ENCODE data around the gene TBL1XR1. TPM values are rescaled to one million over a fixed set of nuclear protein-coding genes. Genes with fewer than 3 reads are reported as not detected.

Gene TBL1XR1
- total RNA-seq, 4 donors from 2014 or later = 58.5 to 106 (median 77.9) TPM

DNA sequence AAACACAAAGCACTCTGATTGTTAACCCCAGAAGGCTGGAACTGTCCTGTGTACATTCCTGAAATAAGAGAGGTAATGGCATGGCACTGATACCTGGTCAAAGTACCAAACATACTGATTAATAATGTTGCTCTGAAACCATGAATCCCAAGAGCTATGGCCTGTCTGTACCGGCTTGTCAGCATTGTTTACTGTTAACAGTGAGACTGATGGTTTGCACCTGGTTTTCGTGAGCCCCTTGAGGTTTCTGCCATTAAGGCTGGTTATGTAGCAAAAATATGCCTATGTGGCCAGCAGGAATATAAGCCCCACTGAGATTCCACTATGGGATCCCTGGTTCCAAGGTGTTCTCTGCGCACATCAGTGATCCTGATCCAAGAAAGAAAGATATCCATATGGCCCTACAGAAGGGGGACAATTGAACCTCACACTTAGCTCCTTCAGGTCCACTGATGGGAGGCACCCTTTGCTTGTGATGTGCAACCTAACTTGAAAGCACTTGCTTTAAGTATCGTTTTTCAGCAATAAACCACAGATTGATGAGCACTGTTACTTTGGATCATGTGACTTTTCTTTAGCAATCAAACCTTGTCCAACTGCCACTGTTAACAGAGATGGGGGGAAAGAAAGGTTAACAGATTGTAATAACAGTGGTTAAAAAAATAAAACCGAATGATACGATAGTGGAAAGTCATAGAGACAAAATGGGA lies 65.2 kb downstream of the TBL1XR1 start:
- TF ChIP-seq, protein P1, sequence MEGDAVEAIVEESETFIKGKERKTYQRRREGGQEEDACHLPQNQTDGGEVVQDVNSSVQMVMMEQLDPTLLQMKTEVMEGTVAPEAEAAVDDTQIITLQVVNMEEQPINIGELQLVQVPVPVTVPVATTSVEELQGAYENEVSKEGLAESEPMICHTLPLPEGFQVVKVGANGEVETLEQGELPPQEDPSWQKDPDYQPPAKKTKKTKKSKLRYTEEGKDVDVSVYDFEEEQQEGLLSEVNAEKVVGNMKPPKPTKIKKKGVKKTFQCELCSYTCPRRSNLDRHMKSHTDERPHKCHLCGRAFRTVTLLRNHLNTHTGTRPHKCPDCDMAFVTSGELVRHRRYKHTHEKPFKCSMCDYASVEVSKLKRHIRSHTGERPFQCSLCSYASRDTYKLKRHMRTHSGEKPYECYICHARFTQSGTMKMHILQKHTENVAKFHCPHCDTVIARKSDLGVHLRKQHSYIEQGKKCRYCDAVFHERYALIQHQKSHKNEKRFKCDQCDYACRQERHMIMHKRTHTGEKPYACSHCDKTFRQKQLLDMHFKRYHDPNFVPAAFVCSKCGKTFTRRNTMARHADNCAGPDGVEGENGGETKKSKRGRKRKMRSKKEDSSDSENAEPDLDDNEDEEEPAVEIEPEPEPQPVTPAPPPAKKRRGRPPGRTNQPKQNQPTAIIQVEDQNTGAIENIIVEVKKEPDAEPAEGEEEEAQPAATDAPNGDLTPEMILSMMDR (IDR thresholded peaks at IDR 0.05) = no peak
- DNase-seq (ENCODE audit: low spot score) = no peak
- ATAC-seq (ENCODE audit: low FRiP score) = no peak

DNA sequence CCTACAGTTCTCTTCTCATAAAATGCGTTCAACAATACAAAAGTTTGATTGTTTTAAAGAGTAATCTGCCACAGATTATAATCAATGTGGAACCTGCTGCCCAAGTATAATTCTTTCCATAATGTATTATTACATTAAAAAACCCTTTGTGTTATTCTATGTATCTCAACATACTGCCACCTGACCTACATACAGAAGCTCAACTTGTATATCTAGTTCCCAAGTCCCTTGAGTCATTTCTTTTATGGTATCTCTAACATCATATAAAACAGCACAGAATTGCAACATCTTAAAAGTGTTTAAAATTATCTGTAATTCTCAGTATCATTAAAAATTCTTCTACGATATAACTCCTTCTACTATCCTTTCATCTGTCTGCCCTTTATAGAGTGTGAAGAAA lies 70.3 kb downstream of the TBL1XR1 start:
- TF ChIP-seq, protein P1 (IDR thresholded peaks at IDR 0.05) = no peak
- no peak for DNase-seq (ENCODE audit: low spot score)
- ATAC-seq (ENCODE audit: low FRiP score) = no peak

DNA sequence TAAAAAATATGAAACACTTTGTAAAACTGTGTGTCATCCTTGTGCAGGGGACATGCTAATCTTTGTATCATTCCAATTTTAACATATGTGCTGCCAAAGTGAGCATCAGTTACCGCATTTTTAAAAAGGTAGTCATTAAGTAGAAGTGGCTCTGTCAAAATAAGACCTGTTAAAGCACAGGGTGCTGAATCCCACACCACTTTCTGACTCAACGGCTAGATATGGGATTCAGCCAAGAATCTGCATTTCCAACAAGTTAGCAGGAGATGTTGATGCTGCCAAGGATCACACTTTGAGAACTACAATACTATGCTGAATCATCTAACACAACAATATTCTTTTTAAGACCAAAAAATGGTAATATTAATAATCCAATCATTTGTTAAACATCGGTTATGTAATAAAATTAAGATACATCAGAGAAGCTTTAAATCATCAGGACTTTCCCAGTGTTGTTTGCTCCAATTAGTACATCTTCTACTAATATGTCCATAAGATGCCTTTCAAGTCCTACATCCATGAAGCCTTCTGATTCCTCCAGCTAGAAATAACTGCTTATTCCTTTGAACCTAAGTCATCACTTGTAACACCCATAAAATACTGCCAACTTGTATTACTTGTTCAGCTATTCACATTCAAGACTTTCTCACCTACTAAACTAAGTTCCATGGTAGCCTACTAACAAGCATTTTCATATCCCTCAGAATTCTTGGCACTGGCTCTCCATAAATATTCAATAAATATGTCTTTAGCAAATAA lies 71.1 kb downstream of the TBL1XR1 start:
- TF ChIP-seq, protein P1 (IDR thresholded peaks at IDR 0.05) = no peak
- ATAC-seq (ENCODE audit: low FRiP score) (peak; percentile 87), DNase-seq (ENCODE audit: low spot score) (no peak)

DNA sequence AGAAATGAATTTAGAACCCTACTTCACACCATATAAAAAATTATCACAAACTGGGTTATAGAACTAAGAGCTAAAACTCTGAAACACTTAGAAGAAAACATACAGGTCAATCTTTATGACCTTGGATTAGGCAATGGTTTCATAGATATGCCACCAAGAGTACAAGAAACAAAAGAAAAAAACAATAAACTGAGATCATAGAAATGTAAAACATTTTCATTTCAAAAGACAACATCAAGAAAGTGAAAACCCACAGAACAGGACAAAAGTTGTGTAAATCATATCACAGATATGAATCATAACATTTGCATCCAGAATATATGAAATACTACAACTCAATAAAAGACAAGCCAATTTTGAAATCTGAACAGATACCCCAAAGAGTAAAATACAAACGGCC lies 72.4 kb downstream of the TBL1XR1 start:
- TF ChIP-seq, protein P1 (IDR thresholded peaks at IDR 0.05) = no peak
- no peak for ATAC-seq (ENCODE audit: low FRiP score)
- no peak for DNase-seq (ENCODE audit: low spot score)

DNA sequence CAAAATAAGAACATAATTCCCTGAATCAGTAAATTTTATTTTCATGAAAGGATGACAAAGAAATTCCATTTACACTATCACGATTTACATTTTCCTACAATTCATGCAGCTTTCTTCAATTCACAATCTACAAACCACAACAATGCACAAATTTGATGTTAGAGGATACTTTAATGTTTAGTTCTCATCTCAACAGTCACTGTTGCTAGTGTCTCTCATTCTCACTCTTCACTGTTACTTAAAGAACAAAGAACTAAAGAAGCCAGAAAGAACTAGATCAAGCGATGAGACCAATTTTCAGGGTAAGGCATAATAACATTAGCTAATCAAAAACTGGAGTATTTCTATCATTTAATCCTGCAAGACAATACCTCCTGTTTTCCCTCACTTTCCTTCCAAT lies 73.5 kb downstream of the TBL1XR1 start:
- ATAC-seq (ENCODE audit: low FRiP score) = no peak

DNA sequence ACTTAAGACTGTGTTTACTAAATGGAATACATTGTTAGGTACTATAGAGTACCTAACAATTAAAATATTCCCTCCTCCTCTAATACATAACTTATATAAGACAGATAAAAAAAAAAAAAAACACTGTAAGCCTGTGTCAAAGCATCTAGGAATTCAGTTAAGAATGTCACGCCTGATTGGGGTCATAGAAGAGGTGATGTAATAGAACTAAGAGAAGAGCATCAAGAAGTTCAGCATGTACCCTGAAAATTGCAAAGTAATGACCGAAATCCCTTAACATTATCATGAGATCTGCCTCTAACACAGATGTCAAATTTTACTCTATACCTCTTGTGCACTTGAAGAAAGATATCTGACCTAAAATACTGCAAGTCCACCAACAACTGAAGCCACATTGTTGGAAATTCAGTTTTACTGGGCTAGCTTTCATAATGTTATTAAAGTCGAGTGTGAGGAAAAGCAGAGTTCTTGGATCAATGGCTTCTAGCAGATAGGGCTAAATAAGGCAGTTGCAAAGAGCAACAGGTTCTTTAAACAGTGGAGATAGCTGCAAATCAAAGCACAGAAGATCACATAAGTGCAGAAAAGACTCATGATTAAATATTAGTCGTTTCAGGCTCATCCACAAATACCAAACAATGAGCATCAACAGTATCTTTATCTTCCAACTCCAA lies 75.0 kb downstream of the TBL1XR1 start:
- TF ChIP-seq, protein P1 (IDR thresholded peaks at IDR 0.05) = no peak
- no peak for DNase-seq (ENCODE audit: low spot score)
- no peak for ATAC-seq (ENCODE audit: low FRiP score)

More for the DNA sequence above, 73.5 kb downstream of the TBL1XR1 start:
- TF ChIP-seq, protein P1 (IDR thresholded peaks at IDR 0.05) = no peak
- no peak for DNase-seq (ENCODE audit: low spot score)

All from omental fat pad (tissue), 4 donors.